H9 (cell line): ENCODE results near the gene SLC12A2. TPM values are rescaled to one million over a fixed set of nuclear protein-coding genes. Genes with fewer than 3 reads are reported as not detected.

Experiments
- DNase-seq: peaks from one replicate; pipeline ENCODE4 v3.0.0-alpha.2; 2017
- H2AFZ ChIP-seq: one replicate; pipeline ENCODE4 v1.6.1; 2013; ENCODE audit warnings: mild to moderate bottlenecking, low read length, control low read depth, moderate library complexity
- H2AK5ac ChIP-seq: 2 replicates; pipeline ENCODE4 v1.6.1; 2013; ENCODE audit warnings: low read length, control low read depth, mixed read lengths; ENCODE audit not compliant: insufficient read length
- H2BK120ac ChIP-seq: one replicate; pipeline ENCODE4 v1.6.1; 2013; ENCODE audit warnings: low read depth, mild to moderate bottlenecking, low read length, control low read depth, inconsistent platforms; ENCODE audit not compliant: poor library complexity, severe bottlenecking
- H2BK12ac ChIP-seq: 2 replicates; pipeline ENCODE4 v1.6.1; 2013; ENCODE audit warnings: low read length, control low read depth, mixed read lengths, low read depth; ENCODE audit not compliant: insufficient read length
- H2BK15ac ChIP-seq: 2 replicates; pipeline ENCODE4 v1.6.1; 2013; ENCODE audit warnings: low read depth, low read length, control low read depth
- H2BK20ac ChIP-seq: one replicate; pipeline ENCODE4 v1.6.1; 2013; ENCODE audit warnings: low read depth, mild to moderate bottlenecking, low read length, control low read depth, inconsistent platforms; ENCODE audit not compliant: poor library complexity, severe bottlenecking
- H2BK5ac ChIP-seq: 2 replicates; pipeline ENCODE4 v1.6.1; 2013; ENCODE audit warnings: low read length, control low read depth, mixed read lengths; ENCODE audit not compliant: insufficient read length
- H3K14ac ChIP-seq: 2 replicates; pipeline ENCODE4 v1.6.1; 2013; ENCODE audit warnings: low read length, control low read depth; ENCODE audit not compliant: insufficient read depth
- H3K18ac ChIP-seq: 2 replicates; pipeline ENCODE4 v1.6.1; 2013; ENCODE audit warnings: low read depth, mild to moderate bottlenecking, mixed read lengths, low read length, control low read depth; ENCODE audit not compliant: insufficient read length
- H3K23ac ChIP-seq: 2 replicates; pipeline ENCODE4 v1.6.1; 2013; ENCODE audit warnings: low read length, control low read depth, mixed read lengths, low read depth; ENCODE audit not compliant: insufficient read length
- H3K23me2 ChIP-seq: 2 replicates; pipeline ENCODE4 v1.6.1; 2013; ENCODE audit warnings: low read depth, mild to moderate bottlenecking, mixed read lengths, low read length, control low read depth; ENCODE audit not compliant: insufficient read length, poor library complexity, severe bottlenecking
- H3K27ac ChIP-seq: 2 replicates; pipeline ENCODE4 v1.5.1; 2013; ENCODE audit warnings: low read length, control low read depth, mixed read lengths, low read depth; ENCODE audit not compliant: insufficient read length
- H3K27me3 ChIP-seq: 2 replicates; pipeline ENCODE4 v1.6.1; 2013; ENCODE audit warnings: low read length, control low read depth, inconsistent platforms; ENCODE audit not compliant: insufficient read depth
- H3K4ac ChIP-seq: 2 replicates; pipeline ENCODE4 v1.6.1; 2013; ENCODE audit warnings: low read depth, mild to moderate bottlenecking, control low read depth, inconsistent platforms, low read length, moderate library complexity
- H3K4me1 ChIP-seq: 2 replicates; pipeline ENCODE4 v1.6.1; 2013; ENCODE audit warnings: low read length, control low read depth, inconsistent platforms; ENCODE audit not compliant: insufficient read depth
- H3K4me2 ChIP-seq: 2 replicates; pipeline ENCODE4 v1.6.1; 2013; ENCODE audit warnings: low read length, control low read depth, mixed read lengths; ENCODE audit not compliant: insufficient read length, insufficient read depth
- H3K56ac ChIP-seq: 2 replicates; pipeline ENCODE4 v1.6.1; 2013; ENCODE audit warnings: low read depth, mild to moderate bottlenecking, mixed read lengths, low read length, control low read depth; ENCODE audit not compliant: insufficient read length
- H3K79me1 ChIP-seq: 2 replicates; pipeline ENCODE4 v1.6.1; 2013; ENCODE audit warnings: low read depth, mild to moderate bottlenecking, moderate library complexity, low read length, control low read depth, inconsistent platforms; ENCODE audit not compliant: insufficient read depth, poor library complexity, severe bottlenecking
- H3K79me2 ChIP-seq: 2 replicates; pipeline ENCODE4 v1.6.1; 2013; ENCODE audit warnings: low read length, control low read depth, inconsistent platforms; ENCODE audit not compliant: insufficient read depth
- H3K9ac ChIP-seq: 2 replicates; pipeline ENCODE4 v1.6.1; 2013; ENCODE audit warnings: low read length, control low read depth, mixed read lengths; ENCODE audit not compliant: insufficient read length; ENCODE audit errors: extremely low read depth
- H3K9me3 ChIP-seq: one replicate; pipeline ENCODE4 v1.6.1; 2013; ENCODE audit warnings: low read depth, low read length, inconsistent platforms; ENCODE audit not compliant: control insufficient read depth
- H3T11ph ChIP-seq: one replicate; pipeline ENCODE4 v1.6.1; 2013; ENCODE audit warnings: mild to moderate bottlenecking, low read length, control low read depth, inconsistent platforms
- H4K20me1 ChIP-seq: one replicate; pipeline ENCODE4 v1.6.1; 2013; ENCODE audit not compliant: control insufficient read depth, insufficient read length, insufficient read depth
- H4K5ac ChIP-seq: 2 replicates; pipeline ENCODE4 v1.6.1; 2013; ENCODE audit warnings: low read depth, mild to moderate bottlenecking, mixed read lengths, low read length, control low read depth; ENCODE audit not compliant: insufficient read length
- H4K8ac ChIP-seq: replicated peaks from 2 replicates; pipeline ENCODE4 v1.6.1; 2013; ENCODE audit warnings: low read length, control low read depth, mixed read lengths, low read depth; ENCODE audit not compliant: insufficient read length
- H4K91ac ChIP-seq: 2 replicates; pipeline ENCODE4 v1.6.1; 2013; ENCODE audit warnings: low read depth, mild to moderate bottlenecking, moderate library complexity, mixed read lengths, low read length, control low read depth; ENCODE audit not compliant: insufficient read length
- H3K27ac Mint-ChIP-seq, 3 experiments: 2 replicates in 2 of 3; 3 replicates in 1 of 3; pipeline ENCODE4 v1.8.0; 2020 to 2021; ENCODE audit warnings: mixed read lengths in 3 of 3, mild to moderate bottlenecking in 1 of 3, moderate library complexity in 1 of 3
- H3K27me3 Mint-ChIP-seq: 2 replicates; pipeline ENCODE4 v1.8.0; 2021; ENCODE audit warnings: low read depth, mild to moderate bottlenecking, moderate library complexity, mixed read lengths
- H3K36me3 Mint-ChIP-seq, 3 experiments: 2 replicates in 2 of 3; 3 replicates in 1 of 3; pipeline ENCODE4 v1.8.0; 2020 to 2021; ENCODE audit warnings: low read depth in 3 of 3, mixed read lengths in 3 of 3; ENCODE audit not compliant: insufficient read depth in 1 of 3
- H3K4me1 Mint-ChIP-seq, 2 experiments: 2 replicates each; pipeline ENCODE4 v1.8.0; 2020; ENCODE audit warnings: mixed read lengths in 2 of 2
- H3K4me3 Mint-ChIP-seq, 2 experiments: 2 replicates in 1 of 2; 3 replicates in 1 of 2; pipeline ENCODE4 v1.8.0; 2020 to 2021; ENCODE audit warnings: mild to moderate bottlenecking in 2 of 2, mixed read lengths in 2 of 2, moderate library complexity in 1 of 2
- H3K9me3 Mint-ChIP-seq, 2 experiments: 2 replicates in 1 of 2; 3 replicates in 1 of 2; pipeline ENCODE4 v1.8.0; 2020; ENCODE audit warnings: mild to moderate bottlenecking in 2 of 2, mixed read lengths in 2 of 2, moderate library complexity in 1 of 2
- WGBS: extraction: QIAGEN DNeasy Blood & Tissue Kit; methylation state at CpG from one replicate; pipeline ENCODE4 v1.1.7; 2013; ENCODE audit warnings: missing lambda C conversion rate, low lambda C conversion rate, mixed read lengths; ENCODE audit not compliant: insufficient read length; ENCODE audit errors: extremely low coverage; 5-methylcytosine and 5-hydroxymethylcytosine counted together
- total RNA-seq: library from RNA; stranded (reverse); gene quantifications from 2 replicates; pipeline ENCODE4 v1.2.1, GENCODE V29; 2021
- TF ChIP-seq, protein P1 (sequence below): fragments of 200-600 bp; sonication (generic); conservative IDR thresholded peaks from 3 replicates; pipeline ENCODE4 v1.8.0; 2021; ENCODE audit warnings: antibody characterized with exemption, mild to moderate bottlenecking

SLC12A2 gene
- total RNA-seq, 1 experiment from 2014 or later = 17.9 TPM

DNA sequence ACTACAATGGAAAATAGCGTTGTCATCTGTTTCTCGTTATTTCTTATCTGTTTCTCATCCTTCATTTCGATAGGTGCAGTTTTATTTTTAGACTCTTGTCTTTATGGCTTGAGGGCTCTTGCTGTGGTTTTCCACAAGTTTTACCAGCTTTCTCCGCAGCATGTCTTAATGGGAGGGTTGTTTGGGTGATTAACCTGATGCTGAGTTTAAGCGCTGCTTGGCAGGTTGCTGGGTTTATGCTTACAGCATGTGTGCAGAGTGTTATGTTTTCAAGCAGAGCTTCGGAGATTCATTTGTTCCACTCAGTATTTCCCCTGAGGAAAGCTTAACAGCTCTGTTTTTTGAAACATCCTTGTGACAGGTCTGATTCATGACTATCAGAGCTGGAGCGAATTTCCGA is 154.0 kb downstream of the SLC12A2 start:
- Mint-ChIP-seq H3K4me3 (no peak overlapping the region), H3K4me1 (peaks cover 10 to 13% of the 10 kb centered on the region in 2 experiments), H3K27me3 (no peaks in the 10 kb centered on the region), H3K27ac (no peak overlapping the region), H3K36me3 (no peaks in the 10 kb centered on the region), H3K9me3 (no peaks in the 10 kb centered on the region)
- H4K91ac ChIP-seq = no peak overlapping the region
- no peaks in the 10 kb centered on the region for H3K79me1 ChIP-seq
- H3K79me2 ChIP-seq = no peaks in the 10 kb centered on the region
- H2AFZ ChIP-seq = no peak overlapping the region
- no peak overlapping the region for H2BK20ac ChIP-seq
- no peak overlapping the region for H2BK15ac ChIP-seq
- no peak overlapping the region for H2BK5ac ChIP-seq
- no peak overlapping the region for H4K5ac ChIP-seq
- H3K4me2 ChIP-seq = no peak overlapping the region
- H2BK120ac ChIP-seq = no peak overlapping the region
- no peak overlapping the region for H2BK12ac ChIP-seq
- H4K8ac ChIP-seq = no peak overlapping the region
- H3K14ac ChIP-seq = no peak overlapping the region
- H3K9me3 ChIP-seq = no peaks in the 10 kb centered on the region
- no peaks in the 10 kb centered on the region for H3K23me2 ChIP-seq
- no peak overlapping the region for H2AK5ac ChIP-seq
- H3K4ac ChIP-seq = no peak overlapping the region
- H4K20me1 ChIP-seq = no peaks in the 10 kb centered on the region
- H3K9ac ChIP-seq = no peak overlapping the region
- no CpG with 5 or more reads among the region's 8 CpGs for WGBS
- H3K23ac ChIP-seq = no peak overlapping the region
- H3K4me1 ChIP-seq = no peaks in the 10 kb centered on the region
- DNase-seq = no peak
- no peak overlapping the region for H3K56ac ChIP-seq
- no peaks in the 10 kb centered on the region for H3K27me3 ChIP-seq
- H3T11ph ChIP-seq = no peak overlapping the region
- TF ChIP-seq, protein P1, sequence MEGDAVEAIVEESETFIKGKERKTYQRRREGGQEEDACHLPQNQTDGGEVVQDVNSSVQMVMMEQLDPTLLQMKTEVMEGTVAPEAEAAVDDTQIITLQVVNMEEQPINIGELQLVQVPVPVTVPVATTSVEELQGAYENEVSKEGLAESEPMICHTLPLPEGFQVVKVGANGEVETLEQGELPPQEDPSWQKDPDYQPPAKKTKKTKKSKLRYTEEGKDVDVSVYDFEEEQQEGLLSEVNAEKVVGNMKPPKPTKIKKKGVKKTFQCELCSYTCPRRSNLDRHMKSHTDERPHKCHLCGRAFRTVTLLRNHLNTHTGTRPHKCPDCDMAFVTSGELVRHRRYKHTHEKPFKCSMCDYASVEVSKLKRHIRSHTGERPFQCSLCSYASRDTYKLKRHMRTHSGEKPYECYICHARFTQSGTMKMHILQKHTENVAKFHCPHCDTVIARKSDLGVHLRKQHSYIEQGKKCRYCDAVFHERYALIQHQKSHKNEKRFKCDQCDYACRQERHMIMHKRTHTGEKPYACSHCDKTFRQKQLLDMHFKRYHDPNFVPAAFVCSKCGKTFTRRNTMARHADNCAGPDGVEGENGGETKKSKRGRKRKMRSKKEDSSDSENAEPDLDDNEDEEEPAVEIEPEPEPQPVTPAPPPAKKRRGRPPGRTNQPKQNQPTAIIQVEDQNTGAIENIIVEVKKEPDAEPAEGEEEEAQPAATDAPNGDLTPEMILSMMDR = no peak
- no peak overlapping the region for H3K18ac ChIP-seq
- no peak overlapping the region for H3K27ac ChIP-seq
